AML-193 (cell line): Measurements from ENCODE around the gene PATL1.
"Not testable (repeated sequence)": the region's sequence is repeated elsewhere in the genome, so short reads cannot be mapped to it uniquely, and the experiment has no call there.

Experiments used
- DNase-seq, 2 experiments: peaks; one replicate each; lab custom pipeline; 2025; lab: John Stamatoyannopoulos, UW

PATL1 gene, protein sequence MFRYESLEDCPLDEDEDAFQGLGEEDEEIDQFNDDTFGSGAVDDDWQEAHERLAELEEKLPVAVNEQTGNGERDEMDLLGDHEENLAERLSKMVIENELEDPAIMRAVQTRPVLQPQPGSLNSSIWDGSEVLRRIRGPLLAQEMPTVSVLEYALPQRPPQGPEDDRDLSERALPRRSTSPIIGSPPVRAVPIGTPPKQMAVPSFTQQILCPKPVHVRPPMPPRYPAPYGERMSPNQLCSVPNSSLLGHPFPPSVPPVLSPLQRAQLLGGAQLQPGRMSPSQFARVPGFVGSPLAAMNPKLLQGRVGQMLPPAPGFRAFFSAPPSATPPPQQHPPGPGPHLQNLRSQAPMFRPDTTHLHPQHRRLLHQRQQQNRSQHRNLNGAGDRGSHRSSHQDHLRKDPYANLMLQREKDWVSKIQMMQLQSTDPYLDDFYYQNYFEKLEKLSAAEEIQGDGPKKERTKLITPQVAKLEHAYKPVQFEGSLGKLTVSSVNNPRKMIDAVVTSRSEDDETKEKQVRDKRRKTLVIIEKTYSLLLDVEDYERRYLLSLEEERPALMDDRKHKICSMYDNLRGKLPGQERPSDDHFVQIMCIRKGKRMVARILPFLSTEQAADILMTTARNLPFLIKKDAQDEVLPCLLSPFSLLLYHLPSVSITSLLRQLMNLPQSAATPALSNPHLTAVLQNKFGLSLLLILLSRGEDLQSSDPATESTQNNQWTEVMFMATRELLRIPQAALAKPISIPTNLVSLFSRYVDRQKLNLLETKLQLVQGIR

DNA sequence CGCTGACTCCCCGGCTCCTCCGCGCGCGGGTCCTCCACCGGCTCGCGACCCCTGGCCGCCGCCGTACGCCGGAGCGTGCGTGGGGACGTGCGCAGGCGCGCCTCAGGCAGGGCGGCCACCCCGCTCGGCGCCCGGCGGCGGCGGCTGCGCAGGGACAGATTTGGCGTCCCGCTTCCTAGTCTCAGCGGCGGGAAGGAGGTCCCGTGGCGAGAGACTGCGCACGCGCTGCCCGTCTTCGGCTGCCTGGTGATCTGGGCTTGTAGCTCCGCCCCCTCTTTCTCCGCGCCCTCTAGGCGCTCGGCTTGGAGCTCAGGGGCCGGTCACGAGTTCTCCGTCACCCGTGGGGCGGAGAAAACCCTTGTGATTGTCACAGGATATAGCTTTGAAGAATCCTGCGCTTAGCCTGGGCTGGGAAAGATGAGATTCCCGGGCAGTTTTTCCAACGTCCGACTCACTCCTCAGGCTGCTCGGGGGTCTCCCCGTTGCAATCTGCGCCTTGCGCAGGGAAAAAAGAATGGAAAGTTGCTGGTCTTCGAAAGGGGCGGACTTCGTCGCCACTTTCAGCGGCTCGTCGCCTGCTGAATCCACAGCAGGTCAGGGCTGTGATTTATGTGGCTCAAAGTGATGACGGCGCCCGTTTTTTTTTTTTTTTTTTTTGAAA is at the start of gene PATL1:
Gene PATL1 (minus strand): TSS at position 88 of the 661 bp plus-strand sequence. CDS start 142 bp downstream, outside the sequence.
- peak; percentile 96 to 97 for DNase-seq

DNA sequence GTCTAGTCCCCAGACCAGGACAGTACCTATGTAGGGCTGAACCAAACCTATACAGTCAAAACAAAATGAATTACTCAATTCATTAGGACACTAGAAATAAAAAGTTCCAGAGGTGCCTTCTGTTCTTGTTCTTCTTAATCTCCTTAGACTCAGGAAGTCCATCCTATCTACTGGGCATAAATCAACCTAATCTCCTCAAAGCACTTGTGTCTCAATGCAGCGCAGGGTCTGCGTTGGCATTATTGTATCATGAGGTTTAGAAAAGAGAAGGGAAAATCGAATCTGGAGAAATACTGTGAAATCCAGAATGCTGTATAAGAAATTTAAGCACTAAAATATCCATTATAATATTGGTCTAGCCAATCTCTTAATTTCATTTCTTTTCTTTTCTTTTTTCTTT is 47.2 kb upstream of the PATL1 start:
- DNase-seq: no peak

DNA sequence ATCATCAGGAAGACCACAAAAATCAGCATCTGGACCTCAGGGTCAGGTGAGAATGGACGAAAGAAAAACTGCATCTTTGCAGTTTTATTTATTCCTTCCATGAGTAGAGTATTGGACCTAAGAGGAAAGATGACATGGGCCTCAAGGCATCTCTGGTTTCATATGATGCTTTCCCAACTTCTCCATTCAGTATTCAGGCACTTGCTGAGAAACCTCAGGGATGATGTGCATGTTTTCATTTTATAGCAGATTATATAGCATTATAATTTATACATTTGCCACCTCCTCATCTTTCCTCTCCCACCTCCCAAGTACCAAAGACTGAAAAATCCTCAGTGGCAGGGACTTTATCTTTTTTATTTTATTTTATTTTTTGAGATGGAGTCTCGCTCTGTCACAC is 44.9 kb upstream of the PATL1 start, which contains the start of gene OR10V1:
Gene OR10V1 (minus strand): TSS at position 101 of the 400 bp plus-strand sequence. CDS start 0 bp downstream, at position 101.
- DNase-seq: no peak

DNA sequence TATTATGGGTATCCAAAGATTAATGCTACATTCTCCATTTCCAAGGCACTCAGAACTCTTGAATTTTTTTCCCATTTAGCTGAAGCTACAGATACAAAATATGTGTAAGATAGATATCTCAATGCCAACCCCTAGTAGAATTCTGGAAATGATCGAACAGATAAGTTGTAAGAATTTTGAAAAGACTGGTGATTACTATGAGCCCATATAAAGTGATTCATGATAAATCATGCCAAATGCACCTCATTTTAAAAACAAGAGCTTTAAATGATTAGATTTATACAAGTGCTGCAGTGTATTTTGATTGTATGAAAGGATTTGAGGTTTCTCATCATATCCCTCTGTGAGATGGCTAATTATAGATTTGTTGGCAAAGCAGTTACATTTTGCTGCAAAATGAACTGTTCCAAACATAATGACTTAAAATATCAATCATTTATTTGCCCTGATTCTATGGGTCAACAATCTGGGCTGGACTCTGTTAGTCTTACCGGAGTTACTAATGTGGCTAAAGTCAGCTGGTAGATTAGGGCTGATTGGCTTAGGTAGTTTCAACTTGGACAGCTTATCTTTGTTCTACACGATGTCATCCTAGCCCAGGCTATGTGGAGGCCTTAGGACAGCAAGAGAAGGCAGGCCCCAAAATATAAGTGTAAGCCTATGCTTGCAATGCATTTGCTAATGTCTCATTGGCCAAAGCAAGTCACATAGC is 41.5 kb upstream of the PATL1 start:
- DNase-seq: no peak

DNA sequence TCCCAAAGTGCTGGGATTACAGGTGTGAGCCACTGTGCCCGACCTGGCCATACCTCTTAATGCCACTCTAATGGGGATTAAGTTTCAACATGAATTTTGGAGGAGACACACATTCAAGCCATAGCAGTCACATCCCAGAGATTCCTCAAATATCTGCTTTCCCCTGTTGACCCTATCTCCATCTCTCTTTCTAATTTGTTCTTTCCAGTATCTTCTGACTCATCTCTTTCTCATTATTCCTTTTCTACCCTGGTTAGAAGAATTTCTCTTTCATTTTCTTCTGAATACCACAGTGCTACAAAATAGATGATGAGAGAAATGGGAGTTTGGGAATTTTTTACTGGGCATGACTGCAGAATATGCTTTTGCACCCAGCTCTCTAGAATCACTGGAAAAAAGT is 39.7 kb upstream of the PATL1 start:
- DNase-seq: no peak

DNA sequence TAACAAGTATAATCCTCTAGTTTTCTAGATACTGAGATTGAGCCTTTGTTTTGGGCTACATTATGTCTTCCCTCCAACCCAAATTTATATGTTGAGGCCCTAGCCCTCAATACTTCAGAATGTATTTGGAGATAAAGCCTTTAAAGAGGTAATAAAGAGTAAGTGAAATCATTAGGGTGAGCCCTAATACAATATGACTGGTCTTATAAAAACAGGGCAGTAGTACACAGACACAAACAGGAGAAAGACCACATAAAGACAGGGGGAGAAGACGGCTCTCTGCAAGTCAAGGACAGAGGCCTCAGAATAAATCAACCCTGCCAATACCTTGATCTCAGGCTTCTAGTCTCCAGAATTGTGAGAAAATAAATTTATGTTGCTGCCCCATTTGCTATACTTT is 38.5 kb upstream of the PATL1 start:
- no peak for DNase-seq

DNA sequence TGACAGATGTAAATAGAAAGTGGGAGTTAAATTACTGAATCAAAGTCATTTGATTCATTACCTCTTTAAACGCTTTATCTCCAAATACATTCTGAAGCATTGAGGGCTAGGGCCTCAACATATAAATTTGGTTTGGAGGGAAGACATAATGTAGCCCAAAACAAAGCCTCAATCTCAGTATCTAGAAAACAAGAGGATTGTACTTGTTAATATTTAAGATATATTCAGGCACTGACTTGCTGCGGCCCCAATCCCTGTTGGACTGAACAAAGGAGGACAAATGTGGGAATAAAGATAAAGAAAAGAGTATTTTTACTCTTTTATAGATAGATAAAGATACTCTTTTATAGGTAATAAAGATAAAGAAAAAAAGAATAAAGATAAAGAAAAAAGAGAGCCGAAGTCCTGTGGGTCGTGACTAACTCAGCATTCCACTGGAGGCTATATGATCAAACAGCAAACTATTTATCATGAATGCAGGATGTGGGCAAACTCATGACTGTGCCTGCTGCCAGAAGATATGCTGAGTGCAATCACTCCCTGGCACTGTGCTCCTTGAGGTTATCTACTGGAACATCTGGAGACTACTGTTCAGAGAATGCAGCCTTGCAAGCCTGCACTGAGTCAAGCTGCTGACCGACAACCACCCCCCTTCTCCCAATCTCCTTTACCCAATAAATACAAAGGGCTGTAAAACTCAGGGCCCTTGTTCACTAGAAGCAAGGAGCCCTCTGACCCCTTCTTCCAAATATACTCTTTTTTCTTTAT is 37.9 kb upstream of the PATL1 start:
- no peak for DNase-seq

DNA sequence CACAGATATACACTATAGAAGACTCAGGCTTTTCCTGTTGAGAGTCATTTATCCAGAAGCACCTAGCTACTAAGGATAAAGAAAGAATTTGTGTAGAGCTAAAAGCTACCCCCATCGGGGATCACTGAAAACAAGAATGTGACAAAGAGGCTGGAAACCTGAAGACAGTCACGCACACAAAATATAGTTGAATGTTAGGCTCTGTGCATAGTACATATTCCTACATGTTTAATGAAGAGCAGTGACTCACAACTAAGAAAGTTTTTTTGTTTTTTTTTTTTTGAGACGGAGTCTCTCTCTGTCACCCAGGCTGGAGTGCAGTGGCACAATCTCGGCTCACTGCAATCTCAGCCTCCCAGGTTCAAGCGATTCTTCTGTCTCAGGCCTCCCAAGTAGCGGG is 36.5 kb upstream of the PATL1 start:
- no peak for DNase-seq

DNA sequence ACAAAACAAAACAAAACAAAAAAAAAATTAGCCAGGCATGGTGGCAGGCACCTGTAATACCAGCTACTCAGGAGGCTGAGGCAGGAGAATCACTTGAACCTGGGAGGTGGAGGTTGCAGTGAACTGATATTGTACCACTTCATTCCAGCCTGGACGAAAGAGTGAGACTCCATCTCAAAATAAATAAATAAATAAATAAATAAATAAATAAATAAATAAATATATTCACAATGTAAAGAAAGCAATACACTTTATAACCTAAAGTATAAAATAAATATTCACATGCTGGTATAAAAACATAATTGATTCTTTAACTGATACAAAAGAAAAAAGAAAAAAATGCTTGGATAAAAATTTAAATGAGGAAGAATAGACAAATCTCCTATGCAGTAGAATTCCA is 34.7 kb upstream of the PATL1 start:
- not testable (repeated sequence) for DNase-seq

DNA sequence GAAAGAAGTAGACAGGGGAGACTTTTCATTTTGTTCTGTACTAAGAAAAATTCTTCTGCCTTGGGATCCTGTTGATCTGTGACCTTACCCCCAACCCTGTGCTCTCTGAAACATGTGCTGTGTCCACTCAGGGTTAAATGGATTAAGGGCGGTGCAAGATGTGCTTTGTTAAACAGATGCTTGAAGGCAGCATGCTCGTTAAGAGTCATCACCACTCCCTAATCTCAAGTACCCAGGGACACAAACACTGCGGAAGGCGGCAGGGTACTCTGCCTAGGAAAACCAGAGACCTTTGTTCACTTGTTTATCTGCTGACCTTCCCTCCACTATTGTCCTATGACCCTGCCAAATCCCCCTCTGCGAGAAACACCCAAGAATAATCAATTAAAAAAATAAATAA is 31.3 kb upstream of the PATL1 start:
- not testable (repeated sequence) for DNase-seq

DNA sequence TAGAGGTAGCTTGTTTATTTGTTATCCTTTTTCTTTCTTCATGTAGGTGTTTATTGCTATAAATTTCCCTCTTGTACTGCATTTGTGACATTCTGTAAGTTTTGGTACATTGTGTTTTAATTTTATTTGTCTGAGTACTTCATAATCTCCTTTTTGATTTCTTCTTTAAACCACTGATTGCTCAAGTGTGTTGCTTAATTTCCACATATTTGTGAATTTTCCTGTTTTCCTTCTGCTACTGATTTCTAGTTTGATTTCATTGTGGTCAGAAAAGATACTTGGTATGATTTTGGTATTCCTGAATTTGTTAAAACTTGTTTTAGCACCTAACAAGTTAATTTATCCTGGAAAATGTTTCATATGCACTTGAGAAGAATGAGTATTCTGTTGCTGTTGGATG is 29.7 kb upstream of the PATL1 start:
- DNase-seq: no peak

DNA sequence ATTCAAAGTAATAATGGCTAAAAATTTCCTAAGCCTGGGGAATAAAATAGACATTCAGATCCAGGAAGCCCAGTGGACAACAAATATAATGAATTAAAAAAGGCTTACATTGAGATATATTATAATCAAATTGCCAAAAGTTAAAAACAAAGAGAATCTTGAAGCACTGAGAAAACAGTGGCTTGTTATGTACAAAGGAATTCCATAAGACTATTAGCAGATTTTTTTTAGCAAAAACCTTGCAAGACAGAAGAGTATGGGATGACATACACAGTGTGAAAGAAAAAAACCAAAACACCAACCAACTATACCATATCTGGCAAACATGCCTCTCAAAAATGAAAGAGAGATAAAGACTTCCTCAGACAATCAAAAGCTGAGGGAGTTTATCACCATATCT is 24.1 kb upstream of the PATL1 start:
- no peak for DNase-seq

DNA sequence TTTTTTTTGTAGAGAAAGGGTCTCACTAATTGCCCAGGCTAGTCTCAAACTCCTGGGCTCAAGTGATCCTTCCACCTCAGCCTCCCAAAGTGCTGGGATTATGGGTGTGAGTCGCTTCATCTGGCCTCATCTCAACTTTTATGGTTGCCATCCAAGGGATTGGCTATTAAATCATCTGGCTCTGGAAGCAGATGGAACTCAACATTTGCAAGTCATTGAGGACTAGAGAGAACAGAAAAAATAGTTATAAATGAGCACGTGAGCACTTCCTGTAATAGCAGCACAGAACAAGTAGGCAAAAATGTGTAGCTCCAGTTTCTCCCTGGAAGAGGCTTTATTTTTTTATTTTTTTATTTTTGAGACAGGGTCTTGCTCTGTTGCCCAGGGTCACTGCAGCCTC is 22.3 kb upstream of the PATL1 start:
- no peak for DNase-seq

DNA sequence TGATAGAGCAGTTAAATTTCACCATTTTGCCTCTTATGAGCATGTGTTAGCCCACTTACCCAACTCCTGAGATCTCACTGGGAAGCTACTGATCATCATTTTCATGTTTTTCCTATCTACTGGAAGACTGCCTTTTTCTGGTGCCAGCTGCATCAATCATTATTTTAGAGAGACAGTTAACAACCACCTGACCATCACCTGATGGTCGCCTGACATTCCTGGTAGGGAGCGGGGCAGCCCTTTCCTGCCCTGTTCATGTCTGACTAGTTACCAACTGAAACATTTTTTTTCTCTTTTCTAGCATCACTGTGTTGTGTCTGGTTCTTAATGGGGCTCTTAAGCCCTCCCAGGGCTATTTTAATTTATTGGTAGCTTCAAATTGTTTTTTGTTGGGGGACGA is 20.2 kb upstream of the PATL1 start:
- DNase-seq: no peak

DNA sequence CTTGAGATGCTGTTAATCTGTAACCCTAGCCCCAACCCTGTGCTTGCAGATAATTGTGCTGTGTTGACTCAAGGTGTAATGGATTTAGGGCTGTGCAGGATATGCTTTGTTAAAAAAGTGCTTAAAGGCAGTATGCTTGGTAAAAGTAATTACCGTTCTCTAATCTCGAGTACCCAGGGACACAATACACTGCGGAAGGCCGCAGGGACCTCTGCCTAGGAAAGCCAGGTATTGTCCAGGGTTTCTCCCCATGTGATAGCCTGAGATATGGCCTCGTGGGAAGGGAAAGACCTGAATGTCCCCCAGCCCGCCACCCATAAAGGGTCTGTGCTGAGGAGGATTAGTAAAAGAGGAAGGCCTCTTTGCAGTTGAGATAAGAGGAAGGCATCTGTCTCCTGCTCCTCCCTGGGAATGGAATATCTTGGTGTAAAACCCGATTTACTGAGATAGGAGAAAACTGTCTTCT is 12.5 kb upstream of the PATL1 start:
- DNase-seq: not testable (repeated sequence)

DNA sequence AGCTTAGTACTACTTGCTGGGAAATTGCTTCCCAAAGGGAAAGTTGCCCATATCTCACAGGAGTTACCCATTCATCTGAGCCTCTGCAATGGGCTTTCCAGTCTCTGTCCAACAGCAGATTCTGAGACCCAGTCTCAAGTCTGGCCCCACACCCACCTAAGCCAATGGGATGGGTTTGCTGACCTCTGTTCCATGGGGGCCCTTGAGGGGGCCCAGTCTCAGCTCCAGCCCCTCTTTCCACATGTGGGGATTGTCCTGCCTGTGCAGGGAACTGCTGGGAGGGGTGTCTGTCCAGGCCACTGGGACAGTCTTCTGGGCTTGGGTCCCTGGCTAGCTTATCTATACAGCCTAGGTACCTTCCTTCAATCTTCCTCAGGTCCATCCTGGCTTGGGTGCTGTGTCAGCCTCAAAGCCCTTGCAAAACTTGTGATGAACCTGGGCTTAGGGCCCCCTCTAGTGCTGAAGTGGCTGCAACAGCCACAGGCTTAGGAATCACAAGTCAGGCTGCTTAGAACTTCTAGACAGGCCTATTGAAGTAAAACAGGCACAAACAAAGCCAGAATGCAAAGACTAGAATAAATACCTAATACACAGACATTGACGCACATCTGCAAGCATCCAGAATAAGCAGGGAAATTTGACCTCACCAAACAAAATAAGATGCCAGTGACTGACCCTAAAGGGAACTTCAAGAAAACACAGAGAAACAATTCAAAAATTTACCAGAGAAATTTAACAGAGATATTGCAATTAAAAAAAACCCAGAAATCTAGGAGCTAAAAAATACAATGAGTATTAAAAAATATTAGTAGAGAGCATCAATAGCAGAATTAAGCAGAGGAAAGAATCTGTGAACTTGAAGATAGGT is 11.7 kb upstream of the PATL1 start:
- peak; percentile 66 to 78 for DNase-seq

DNA sequence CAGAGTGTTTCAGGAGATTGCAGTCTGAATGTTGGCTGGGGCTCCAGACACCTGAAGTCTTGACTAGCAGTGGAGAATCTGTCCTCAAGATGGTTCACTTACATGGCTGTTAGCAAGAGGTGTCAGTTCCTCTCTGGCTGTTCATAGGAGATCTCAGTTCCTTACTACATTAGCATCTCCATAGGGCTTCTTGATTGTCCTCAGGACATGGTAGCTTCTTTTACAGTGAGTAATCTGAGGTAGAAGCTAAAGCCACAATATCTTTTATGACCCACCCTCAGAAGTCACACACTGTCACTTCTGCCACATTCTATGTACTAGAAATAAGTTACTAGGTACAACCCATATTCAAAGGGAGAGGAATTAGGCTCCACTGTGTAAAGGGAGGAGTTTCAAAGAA is 10.5 kb upstream of the PATL1 start:
- DNase-seq: no peak

DNA sequence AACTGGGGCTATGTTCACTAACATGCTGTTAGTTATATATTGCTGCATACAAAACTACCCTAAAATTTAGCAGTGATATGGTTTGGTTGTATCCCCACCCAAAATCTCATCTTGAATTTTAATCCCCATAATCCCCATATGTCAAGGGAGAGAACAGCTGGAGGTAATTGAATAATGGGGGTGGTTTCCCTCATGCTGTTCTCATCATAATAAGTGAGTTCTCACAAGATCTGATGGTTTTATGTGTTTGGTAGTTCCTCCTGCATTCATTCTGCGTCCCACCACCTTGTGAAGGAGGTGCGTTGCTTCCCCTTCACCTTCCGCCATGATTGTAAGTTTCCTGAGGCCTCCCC is 10.0 kb upstream of the PATL1 start:
- DNase-seq: no peak

DNA sequence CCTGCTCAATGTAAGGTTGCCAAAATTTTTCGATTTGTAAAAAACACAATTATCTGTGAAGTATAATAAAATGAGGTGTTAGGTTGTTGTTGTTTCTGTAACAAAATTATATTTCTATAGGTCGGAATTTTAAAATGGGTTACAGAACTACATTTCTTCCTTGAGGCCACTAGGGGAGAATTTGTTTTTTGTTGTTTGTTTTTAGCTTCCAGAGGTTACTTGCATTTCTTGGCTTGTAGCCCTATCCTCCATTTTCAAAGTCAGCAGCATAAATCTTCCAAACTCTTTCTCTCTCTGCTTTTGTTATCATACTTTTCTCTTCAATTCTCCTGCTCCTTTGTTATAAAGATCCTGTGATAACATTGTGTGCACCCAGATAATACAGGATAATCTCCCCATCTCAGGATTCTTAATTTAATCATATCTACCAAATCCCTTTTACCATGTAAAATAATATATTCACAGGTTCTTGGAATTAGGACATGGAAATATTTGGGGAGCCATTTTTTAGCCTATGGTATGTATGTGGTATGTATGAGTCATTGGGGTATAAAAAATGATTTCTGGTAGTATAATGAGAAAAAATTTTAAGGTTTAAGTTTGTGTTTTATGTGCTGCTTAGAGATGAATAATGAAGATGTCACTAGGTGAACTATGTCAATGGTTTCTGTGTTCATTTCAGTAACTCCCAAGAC is 9.4 kb upstream of the PATL1 start:
- DNase-seq: no peak

DNA sequence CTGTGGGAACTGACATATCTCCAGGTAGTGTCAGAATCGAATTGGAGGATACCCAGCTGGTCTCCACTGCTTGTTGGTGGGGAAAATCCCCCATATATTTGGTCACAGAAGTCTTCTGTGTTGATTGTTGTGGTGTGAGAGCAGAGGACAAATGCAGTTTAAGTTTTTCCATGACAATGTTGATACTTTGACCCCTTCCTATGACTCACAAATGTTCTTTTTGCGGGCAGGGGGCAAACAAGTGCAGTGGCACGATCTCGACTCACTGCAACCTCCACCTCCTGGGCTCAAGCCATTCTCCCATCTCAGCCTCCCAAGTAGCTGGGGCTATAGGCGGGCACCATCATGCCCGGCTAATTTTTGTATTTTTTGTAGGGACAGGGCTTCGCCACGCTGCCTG is 7.4 kb upstream of the PATL1 start:
- no peak for DNase-seq
